DOHH2 (cell line): ENCODE data around the gene JCAD.
"Not testable (repeated sequence)": the region's sequence is repeated elsewhere in the genome, so short reads cannot be mapped to it uniquely, and the experiment has no call there.

Experiments
- H3F3A ChIP-seq: fragments of 200-600 bp; sonication (generic), shearing (Covaris generic); 2 replicates; pipeline ENCODE4 v1.6.0; 2016; ENCODE audit warnings: antibody characterized with exemption, mild to moderate bottlenecking; ENCODE audit not compliant: control insufficient read depth, insufficient read depth
- H3K27ac ChIP-seq: fragments of 200-600 bp; sonication (generic); 2 replicates; pipeline ENCODE4 v1.5.1; 2014; ENCODE audit warnings: low read depth, mild to moderate bottlenecking, low read length, moderate library complexity
- H3K27me3 ChIP-seq: fragments of 200-600 bp; sonication (generic); 2 replicates; pipeline ENCODE4 v1.6.1; 2014; ENCODE audit warnings: mild to moderate bottlenecking, low read length, mixed read lengths; ENCODE audit not compliant: control insufficient read depth
- H3K36me3 ChIP-seq: fragments of 200-600 bp; sonication (generic); 2 replicates; pipeline ENCODE4 v1.6.1; 2014; ENCODE audit warnings: mild to moderate bottlenecking, low read length, moderate library complexity, mixed read lengths; ENCODE audit not compliant: control insufficient read depth
- H3K4me1 ChIP-seq: fragments of 200-600 bp; sonication (generic); 2 replicates; pipeline ENCODE4 v1.6.1; 2014; ENCODE audit warnings: mild to moderate bottlenecking, low read length, mixed read lengths; ENCODE audit not compliant: control insufficient read depth
- H3K4me2 ChIP-seq: fragments of 200-600 bp; sonication (generic); 2 replicates; pipeline ENCODE4 v1.6.0; 2014; ENCODE audit warnings: mild to moderate bottlenecking, low read length, moderate library complexity
- H3K4me3 ChIP-seq: fragments of 200-600 bp; sonication (generic); 2 replicates; pipeline ENCODE4 v1.5.1; 2014; ENCODE audit warnings: mild to moderate bottlenecking, low read length, mixed read lengths
- H3K79me2 ChIP-seq: fragments of 200-600 bp; sonication (generic); 2 replicates; pipeline ENCODE4 v1.6.1; 2014; ENCODE audit warnings: mild to moderate bottlenecking, low read length, mixed read lengths; ENCODE audit not compliant: control insufficient read depth
- H3K9me2 ChIP-seq: fragments of 200-600 bp; sonication (generic); replicated peaks from 2 replicates; pipeline ENCODE4 v1.6.1; 2014; ENCODE audit warnings: mild to moderate bottlenecking, low read length, mixed read lengths; ENCODE audit not compliant: control insufficient read depth
- H3K9me3 ChIP-seq: fragments of 200-600 bp; sonication (generic); 2 replicates; pipeline ENCODE4 v1.6.1; 2014; ENCODE audit warnings: antibody characterized with exemption, low read length, mixed read lengths; ENCODE audit not compliant: control insufficient read depth, insufficient read depth
- H4K20me1 ChIP-seq: fragments of 200-600 bp; sonication (generic); 2 replicates; pipeline ENCODE4 v1.6.0; 2014; ENCODE audit warnings: low read depth, mild to moderate bottlenecking, antibody characterized with exemption, low read length, moderate library complexity; ENCODE audit not compliant: control insufficient read depth, insufficient read depth
- EZH2phosphoT487 ChIP-seq: fragments of 200-600 bp; sonication (generic); IDR thresholded peaks from 2 replicates; pipeline ENCODE4 v1.6.1; 2017; ENCODE audit warnings: borderline replicate concordance, mild to moderate bottlenecking, antibody characterized with exemption, low read length, moderate library complexity, mixed read lengths
- TF ChIP-seq, protein P1 (sequence below): fragments of 200-600 bp; sonication (generic); IDR thresholded peaks from one replicate; pipeline ENCODE4 v1.5.1; 2014; ENCODE audit warnings: antibody characterized with exemption, mild to moderate bottlenecking, low read depth, low read length; ENCODE audit not compliant: poor library complexity, severe bottlenecking

The JCAD gene

DNA sequence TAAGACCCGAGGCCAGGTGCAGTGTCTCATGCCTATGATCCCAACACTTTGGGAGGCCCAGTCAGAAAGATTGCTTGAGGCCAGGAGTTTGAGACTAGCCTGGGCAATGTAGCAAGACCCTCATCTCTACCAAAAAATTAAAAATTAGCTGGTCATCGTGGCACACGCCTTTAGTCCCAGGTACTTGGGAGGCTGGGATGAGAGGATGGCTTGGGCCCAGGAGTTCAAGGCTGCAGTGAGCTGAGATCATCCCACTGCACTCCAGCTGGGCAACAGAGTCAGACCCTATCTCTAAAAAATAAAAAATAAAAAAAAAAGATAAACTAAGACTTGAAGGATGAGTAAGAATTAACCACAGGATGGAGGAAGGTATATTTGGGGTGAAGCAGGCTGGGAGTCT is 77.9 kb downstream of the JCAD start:
- Histone ChIP-seq H3K36me3 (no peaks in the 10 kb centered on the region), H4K20me1 (no peaks in the 10 kb centered on the region), H3K4me3 (no peak overlapping the region), H3F3A (no peaks in the 10 kb centered on the region), H3K4me2 (no peak overlapping the region), H3K9me3 (peaks cover 8% of the 10 kb centered on the region; the same call in 1 of the 2 replicates), H3K27ac (no peak overlapping the region), H3K9me2 (no peaks in the 10 kb centered on the region), H3K27me3 (no peaks in the 10 kb centered on the region), H3K79me2 (no peaks in the 10 kb centered on the region), H3K4me1 (no peaks in the 10 kb centered on the region)
- TF ChIP-seq, protein P1, sequence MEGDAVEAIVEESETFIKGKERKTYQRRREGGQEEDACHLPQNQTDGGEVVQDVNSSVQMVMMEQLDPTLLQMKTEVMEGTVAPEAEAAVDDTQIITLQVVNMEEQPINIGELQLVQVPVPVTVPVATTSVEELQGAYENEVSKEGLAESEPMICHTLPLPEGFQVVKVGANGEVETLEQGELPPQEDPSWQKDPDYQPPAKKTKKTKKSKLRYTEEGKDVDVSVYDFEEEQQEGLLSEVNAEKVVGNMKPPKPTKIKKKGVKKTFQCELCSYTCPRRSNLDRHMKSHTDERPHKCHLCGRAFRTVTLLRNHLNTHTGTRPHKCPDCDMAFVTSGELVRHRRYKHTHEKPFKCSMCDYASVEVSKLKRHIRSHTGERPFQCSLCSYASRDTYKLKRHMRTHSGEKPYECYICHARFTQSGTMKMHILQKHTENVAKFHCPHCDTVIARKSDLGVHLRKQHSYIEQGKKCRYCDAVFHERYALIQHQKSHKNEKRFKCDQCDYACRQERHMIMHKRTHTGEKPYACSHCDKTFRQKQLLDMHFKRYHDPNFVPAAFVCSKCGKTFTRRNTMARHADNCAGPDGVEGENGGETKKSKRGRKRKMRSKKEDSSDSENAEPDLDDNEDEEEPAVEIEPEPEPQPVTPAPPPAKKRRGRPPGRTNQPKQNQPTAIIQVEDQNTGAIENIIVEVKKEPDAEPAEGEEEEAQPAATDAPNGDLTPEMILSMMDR: no peak
- TF ChIP-seq EZH2phosphoT487: no peak

DNA sequence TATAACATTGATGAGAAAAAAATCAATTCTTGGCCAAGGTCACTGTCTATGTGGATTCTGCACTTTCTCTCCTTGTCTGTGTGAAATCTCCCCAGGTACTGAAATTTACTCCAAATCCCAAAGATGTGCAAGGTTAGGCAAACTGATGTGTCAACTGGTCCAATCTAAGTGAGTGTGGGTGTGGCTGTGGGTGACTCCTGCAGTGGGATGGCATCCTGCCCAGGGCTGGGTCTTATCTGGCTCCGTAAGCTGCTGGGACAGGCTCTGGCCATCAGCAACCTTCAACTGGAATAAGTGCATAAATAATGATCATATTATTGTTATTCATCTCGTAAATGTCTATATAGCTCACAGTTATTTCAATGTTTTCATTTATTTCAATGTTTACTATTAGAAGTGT is 79.3 kb downstream of the JCAD start:
- no peak overlapping the region for H3K4me3 ChIP-seq
- H3K9me3 ChIP-seq: peaks cover 8% of the 10 kb centered on the region; the same call in 1 of the 2 replicates
- H3K4me2 ChIP-seq: no peak overlapping the region
- H3F3A ChIP-seq: no peaks in the 10 kb centered on the region
- H3K4me1 ChIP-seq: no peaks in the 10 kb centered on the region
- no peaks in the 10 kb centered on the region for H3K79me2 ChIP-seq
- H4K20me1 ChIP-seq: no peaks in the 10 kb centered on the region
- TF ChIP-seq, protein P1: no peak
- no peak for TF ChIP-seq EZH2phosphoT487
- no peaks in the 10 kb centered on the region for H3K27me3 ChIP-seq
- H3K36me3 ChIP-seq: no peaks in the 10 kb centered on the region
- no peaks in the 10 kb centered on the region for H3K9me2 ChIP-seq
- H3K27ac ChIP-seq: no peak overlapping the region

- H3K4me3 ChIP-seq, H3K36me3 ChIP-seq, H3F3A ChIP-seq, H3K9me2 ChIP-seq, H3K79me2 ChIP-seq, H3K27ac ChIP-seq, H3K9me3 ChIP-seq, H3K4me2 ChIP-seq, H3K4me1 ChIP-seq, H4K20me1 ChIP-seq, H3K27me3 ChIP-seq: not testable (repeated sequence)
These were observed 80.0 kb downstream of the JCAD start for GRCh38 chr10:29979421-29979779.

GRCh38 chr10:29977171-29977570 is 82.2 kb downstream of the JCAD start:
- Histone ChIP-seq H3F3A (no peaks in the 10 kb centered on the region), H3K9me3 (no peaks in the 10 kb centered on the region), H3K4me1 (no peaks in the 10 kb centered on the region), H4K20me1 (no peaks in the 10 kb centered on the region), H3K4me3 (no peak overlapping the region), H3K27me3 (no peaks in the 10 kb centered on the region), H3K4me2 (no peak overlapping the region), H3K36me3 (no peaks in the 10 kb centered on the region), H3K9me2 (no peaks in the 10 kb centered on the region), H3K79me2 (no peaks in the 10 kb centered on the region), H3K27ac (no peak overlapping the region)
- TF ChIP-seq, protein P1: no peak
- no peak for TF ChIP-seq EZH2phosphoT487
